ENCODE results near the gene PMEPA1. TPM values are rescaled to one million over a fixed set of nuclear protein-coding genes. Genes with fewer than 3 reads are reported as not detected.

Gene PMEPA1
- total and polyA plus RNA-seq, 10 of the 15 experiments (the other 5 are each of a cell fraction or from before 2014, with no cell fraction given) = 0.02 to 0.10 (median 0.04) TPM; not detected in 3

DNA sequence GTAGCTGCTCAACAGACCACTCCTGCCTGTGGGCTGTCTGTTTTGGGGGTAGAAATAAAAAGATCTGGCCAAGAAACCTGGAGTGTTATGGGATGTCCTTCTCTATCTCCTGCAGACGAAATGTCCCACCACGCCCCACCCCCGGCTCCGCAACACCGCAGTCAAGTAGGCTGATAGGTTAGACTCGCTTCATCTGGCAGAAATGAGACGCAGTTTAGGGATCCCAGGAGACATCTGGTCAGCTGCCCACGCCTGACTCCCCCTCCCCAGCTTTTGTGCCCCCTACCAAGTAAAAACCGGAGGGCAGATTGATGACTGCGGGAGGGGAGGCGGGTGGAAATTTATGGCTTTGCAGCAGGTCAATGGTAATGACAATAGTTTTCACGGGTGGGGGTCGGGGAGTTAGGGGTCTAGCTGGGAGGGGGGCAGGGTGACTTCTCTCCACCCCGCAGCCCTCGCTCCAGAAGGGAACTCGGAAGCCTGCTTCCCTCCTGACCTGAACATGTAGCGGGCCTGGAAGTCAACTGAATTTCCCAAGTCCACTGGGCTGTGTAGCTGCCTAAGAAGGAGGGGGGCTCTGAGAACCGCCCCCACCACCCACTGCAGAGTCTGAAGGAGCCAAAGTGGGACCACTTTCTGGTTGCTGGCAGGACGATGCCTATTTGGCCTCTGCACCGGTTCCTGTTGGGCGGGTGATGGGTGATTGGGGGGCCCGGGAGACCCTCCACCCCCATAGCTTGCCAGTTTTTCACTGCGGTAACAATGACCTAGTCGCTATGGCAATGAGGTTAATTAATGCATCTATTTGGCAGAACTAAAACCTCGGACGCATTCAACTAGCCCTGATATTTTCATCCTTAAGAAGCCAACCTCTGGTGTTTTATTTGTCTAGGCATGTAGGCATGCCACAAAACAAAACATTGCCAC, 25.7 kb downstream of the PMEPA1 start:
- H3K9ac ChIP-seq (ENCODE audit: control insufficient read depth, insufficient read depth, low read length) = no peak overlapping the region
- no peak overlapping the region for H3K27ac ChIP-seq (ENCODE audit: control insufficient read depth, insufficient read depth)
- in situ Hi-C loops (cut with MboI) = loop anchor here (10.0 kb wide), 1 partner anchor 289 kb away; the partner anchor contains the start of gene RBM38
- TF ChIP-seq TCF12 (IDR thresholded peaks at IDR 0.05; ENCODE audit: low read depth, low read length) = no peak
- no peak for TF ChIP-seq RUNX3 (IDR thresholded peaks at IDR 0.05; ENCODE audit: low read length)
- TF ChIP-seq ASH2L (IDR thresholded peaks at IDR 0.05; ENCODE audit: borderline replicate concordance, low read depth) = no peak
- no peak for TF ChIP-seq BRCA1 (IDR thresholded peaks at IDR 0.05; ENCODE audit: low read depth, low read length)
- TF ChIP-seq, protein P1, sequence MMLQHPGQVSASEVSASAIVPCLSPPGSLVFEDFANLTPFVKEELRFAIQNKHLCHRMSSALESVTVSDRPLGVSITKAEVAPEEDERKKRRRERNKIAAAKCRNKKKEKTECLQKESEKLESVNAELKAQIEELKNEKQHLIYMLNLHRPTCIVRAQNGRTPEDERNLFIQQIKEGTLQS (IDR thresholded peaks at IDR 0.05; ENCODE audit: borderline replicate concordance, extremely low read depth, low read depth, low read length) = no peak
- TF ChIP-seq E4F1 (IDR thresholded peaks at IDR 0.05; ENCODE audit: borderline replicate concordance, partially characterized antibody) = no peak
- no peak for TF ChIP-seq BCLAF1 (IDR thresholded peaks at IDR 0.05)
- TF ChIP-seq, protein P2, sequence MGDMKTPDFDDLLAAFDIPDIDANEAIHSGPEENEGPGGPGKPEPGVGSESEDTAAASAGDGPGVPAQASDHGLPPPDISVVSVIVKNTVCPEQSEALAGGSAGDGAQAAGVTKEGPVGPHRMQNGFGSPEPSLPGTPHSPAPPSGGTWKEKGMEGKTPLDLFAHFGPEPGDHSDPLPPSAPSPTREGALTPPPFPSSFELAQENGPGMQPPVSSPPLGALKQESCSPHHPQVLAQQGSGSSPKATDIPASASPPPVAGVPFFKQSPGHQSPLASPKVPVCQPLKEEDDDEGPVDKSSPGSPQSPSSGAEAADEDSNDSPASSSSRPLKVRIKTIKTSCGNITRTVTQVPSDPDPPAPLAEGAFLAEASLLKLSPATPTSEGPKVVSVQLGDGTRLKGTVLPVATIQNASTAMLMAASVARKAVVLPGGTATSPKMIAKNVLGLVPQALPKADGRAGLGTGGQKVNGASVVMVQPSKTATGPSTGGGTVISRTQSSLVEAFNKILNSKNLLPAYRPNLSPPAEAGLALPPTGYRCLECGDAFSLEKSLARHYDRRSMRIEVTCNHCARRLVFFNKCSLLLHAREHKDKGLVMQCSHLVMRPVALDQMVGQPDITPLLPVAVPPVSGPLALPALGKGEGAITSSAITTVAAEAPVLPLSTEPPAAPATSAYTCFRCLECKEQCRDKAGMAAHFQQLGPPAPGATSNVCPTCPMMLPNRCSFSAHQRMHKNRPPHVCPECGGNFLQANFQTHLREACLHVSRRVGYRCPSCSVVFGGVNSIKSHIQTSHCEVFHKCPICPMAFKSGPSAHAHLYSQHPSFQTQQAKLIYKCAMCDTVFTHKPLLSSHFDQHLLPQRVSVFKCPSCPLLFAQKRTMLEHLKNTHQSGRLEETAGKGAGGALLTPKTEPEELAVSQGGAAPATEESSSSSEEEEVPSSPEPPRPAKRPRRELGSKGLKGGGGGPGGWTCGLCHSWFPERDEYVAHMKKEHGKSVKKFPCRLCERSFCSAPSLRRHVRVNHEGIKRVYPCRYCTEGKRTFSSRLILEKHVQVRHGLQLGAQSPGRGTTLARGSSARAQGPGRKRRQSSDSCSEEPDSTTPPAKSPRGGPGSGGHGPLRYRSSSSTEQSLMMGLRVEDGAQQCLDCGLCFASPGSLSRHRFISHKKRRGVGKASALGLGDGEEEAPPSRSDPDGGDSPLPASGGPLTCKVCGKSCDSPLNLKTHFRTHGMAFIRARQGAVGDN (IDR thresholded peaks at IDR 0.05) = no peak
- TF ChIP-seq NRF1 (conservative IDR thresholded peaks at IDR 0.05; ENCODE audit: low read depth, low read length) = no peak
- no peak for TF ChIP-seq HDAC6 (IDR thresholded peaks at IDR 0.05; ENCODE audit: unreplicated experiment)
- TF ChIP-seq BACH1 (IDR thresholded peaks at IDR 0.05; ENCODE audit: borderline replicate concordance) = no peak
- no peak for TF ChIP-seq PAX8 (IDR thresholded peaks at IDR 0.05)

More for the DNA sequence above, 25.7 kb downstream of the PMEPA1 start:
- Histone ChIP-seq H3K4me3 (no peak overlapping the region), H3K4me2 (ENCODE audit: control insufficient read depth, insufficient read depth) (no peak overlapping the region; the same call in 1 of the 2 replicates), H4K20me1 (ENCODE audit: control insufficient read depth, insufficient read depth) (no peaks in the 10 kb centered on the region), H3K36me3 (ENCODE audit: control insufficient read depth in 2 of 2, insufficient read depth in 2 of 2, low read length in 1 of 2) (no peaks in the 10 kb centered on the region), H3K27me3 (replicated peaks in 1 of 2; ENCODE audit: control insufficient read depth in 2 of 2, insufficient read depth in 2 of 2, low read length in 1 of 2) (no peaks in the 10 kb centered on the region), H3K9me3 (replicated peaks; ENCODE audit: control insufficient read depth, insufficient read depth, low read length) (no peaks in the 10 kb centered on the region), H3K79me2 (ENCODE audit: control insufficient read depth, insufficient read depth, low read length) (no peaks in the 10 kb centered on the region), H2AFZ (ENCODE audit: control insufficient read depth, low read depth, low read length) (no peak overlapping the region), H3K4me1 (ENCODE audit: control insufficient read depth, insufficient read depth, low read length) (peaks cover 42% of the 10 kb centered on the region)
- ATAC-seq (no peak), DNase-seq (ENCODE audit: low read depth, low spot score) (no peak), FAIRE-seq (no peak)
- ChIA-PET CTCF (interaction anchor here (1.6 to 2.8 kb wide), 2 partner anchors 30 to 75 kb away, joined by 4 to 18 read pairs; no protein-coding TSS in a partner anchor), POLR2A (no interaction called here), RAD21 (ENCODE audit: unreplicated experiment) (no interaction called here), SMC1A (ENCODE audit: uncharacterized antibody, unreplicated experiment) (interaction anchor here (1.4 kb wide), 1 partner anchor 17 kb away, joined by 3 read pairs; no protein-coding TSS in a partner anchor)
- 40% methylated on average over 24 of the region's 26 CpGs for WGBS (ENCODE audit: insufficient coverage, insufficient replicate concordance, low lambda C conversion rate, missing lambda C conversion rate)
- BruUV-seq (replicated peaks) = no TSS peak
- intact Hi-C loops (cut with micrococcal nuclease; ENCODE audit: unreplicated experiment) = loop anchor here (10.0 kb wide), 1 partner anchor 289 kb away; the partner anchor contains the start of gene RBM38
